ENCODE results near the gene TRMT44. TPM values are rescaled to one million over a fixed set of nuclear protein-coding genes. Genes with fewer than 3 reads are reported as not detected.

TRMT44 gene
- total RNA-seq, 4 donors from 2014 or later: 9.1 to 37.1 (median 22.5) TPM

- TF ChIP-seq, protein P1, sequence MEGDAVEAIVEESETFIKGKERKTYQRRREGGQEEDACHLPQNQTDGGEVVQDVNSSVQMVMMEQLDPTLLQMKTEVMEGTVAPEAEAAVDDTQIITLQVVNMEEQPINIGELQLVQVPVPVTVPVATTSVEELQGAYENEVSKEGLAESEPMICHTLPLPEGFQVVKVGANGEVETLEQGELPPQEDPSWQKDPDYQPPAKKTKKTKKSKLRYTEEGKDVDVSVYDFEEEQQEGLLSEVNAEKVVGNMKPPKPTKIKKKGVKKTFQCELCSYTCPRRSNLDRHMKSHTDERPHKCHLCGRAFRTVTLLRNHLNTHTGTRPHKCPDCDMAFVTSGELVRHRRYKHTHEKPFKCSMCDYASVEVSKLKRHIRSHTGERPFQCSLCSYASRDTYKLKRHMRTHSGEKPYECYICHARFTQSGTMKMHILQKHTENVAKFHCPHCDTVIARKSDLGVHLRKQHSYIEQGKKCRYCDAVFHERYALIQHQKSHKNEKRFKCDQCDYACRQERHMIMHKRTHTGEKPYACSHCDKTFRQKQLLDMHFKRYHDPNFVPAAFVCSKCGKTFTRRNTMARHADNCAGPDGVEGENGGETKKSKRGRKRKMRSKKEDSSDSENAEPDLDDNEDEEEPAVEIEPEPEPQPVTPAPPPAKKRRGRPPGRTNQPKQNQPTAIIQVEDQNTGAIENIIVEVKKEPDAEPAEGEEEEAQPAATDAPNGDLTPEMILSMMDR (IDR thresholded peaks at IDR 0.05; ENCODE audit: low read depth): no peak
These were observed 13.4 kb downstream of the TRMT44 start for GRCh38 chr4:8453957-8454356.

- TF ChIP-seq, protein P1 (IDR thresholded peaks at IDR 0.05; ENCODE audit: low read depth): no peak
These were observed 17.2 kb downstream of the TRMT44 start for GRCh38 chr4:8457646-8458252.

- TF ChIP-seq, protein P1 (IDR thresholded peaks at IDR 0.05; ENCODE audit: low read depth): no peak
These were observed 19.4 kb downstream of the TRMT44 start for GRCh38 chr4:8459867-8460445.

- TF ChIP-seq, protein P1 (IDR thresholded peaks at IDR 0.05; ENCODE audit: low read depth): no peak
These were observed 20.5 kb downstream of the TRMT44 start for GRCh38 chr4:8461086-8461485.

DNA sequence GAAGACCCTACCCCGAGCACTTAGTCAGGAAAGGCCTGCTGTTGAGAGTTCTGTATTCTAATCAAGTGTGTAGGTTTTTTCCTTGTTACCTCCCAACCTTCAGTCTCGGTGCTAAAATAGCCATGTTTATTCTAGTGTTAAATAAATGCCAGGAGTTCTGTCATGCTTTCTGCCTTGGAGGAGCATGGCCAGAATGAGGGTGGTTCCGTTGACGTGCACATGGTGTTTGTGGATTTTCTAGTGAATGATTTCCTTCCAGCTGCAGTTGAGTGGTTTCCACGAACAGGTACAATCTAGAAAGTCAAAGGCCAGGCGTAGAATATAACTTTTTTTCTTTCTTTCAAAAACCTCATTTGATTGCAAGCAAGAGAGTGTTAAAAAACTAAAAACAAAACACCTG lies 21.0 kb downstream of the TRMT44 start:
- TF ChIP-seq, protein P1 (IDR thresholded peaks at IDR 0.05; ENCODE audit: low read depth): no peak

DNA sequence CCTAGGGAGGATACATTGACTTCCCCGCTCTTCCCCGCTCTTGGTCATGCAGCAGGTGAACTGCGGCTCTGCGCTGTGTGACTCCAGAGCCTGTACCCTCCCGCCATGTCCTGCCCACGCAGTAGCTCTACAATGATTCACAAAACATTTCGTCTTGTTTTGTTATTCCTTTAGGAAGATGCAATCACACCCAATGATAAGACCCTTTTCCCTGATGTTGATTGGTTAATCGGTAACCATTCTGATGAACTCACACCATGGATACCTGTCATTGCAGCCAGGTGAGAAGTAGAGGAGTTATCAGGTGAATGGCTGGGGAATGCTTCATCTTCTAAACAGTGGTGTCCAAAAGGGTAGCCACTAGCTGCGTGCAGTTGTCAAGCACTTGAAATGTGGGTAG lies 23.2 kb downstream of the TRMT44 start:
- TF ChIP-seq, protein P1 (IDR thresholded peaks at IDR 0.05; ENCODE audit: low read depth): no peak

DNA sequence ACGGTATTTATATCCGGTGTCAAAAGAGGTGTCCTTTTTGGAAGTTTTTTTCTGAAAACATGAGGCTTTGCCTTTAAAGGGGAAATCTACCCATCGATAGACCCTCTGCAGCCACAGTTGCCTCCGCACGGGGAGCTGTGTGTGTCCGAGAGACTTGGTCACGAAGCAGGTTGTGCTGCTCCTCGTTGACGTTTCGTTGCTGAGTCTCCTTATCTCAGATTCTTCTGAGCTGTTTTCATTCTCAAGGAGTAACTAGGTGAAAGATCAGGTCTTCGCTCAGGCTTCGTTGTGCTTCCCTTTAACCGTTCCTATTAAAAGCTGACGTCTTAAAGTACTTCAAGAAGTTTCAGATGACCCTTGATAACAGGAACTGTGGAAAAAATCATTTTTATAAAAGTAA lies 23.8 kb downstream of the TRMT44 start:
- TF ChIP-seq, protein P1 (IDR thresholded peaks at IDR 0.05; ENCODE audit: low read depth): no peak
